Keratinocyte (primary cell): Measurements from ENCODE around the gene KRT3. TPM values are rescaled to one million over a fixed set of nuclear protein-coding genes. Genes with fewer than 3 reads are reported as not detected.

Experiments used
- DNase-seq: peaks from one replicate; pipeline ENCODE4 v3.0.0-alpha.2; 2011; ENCODE audit warnings: low read depth, missing footprints, low spot score
- FAIRE-seq: peaks from 2 replicates; lab custom pipeline; 2011; peaks lifted over from hg19 to GRCh38; lab: Jason Lieb, UNC
- H2AFZ ChIP-seq: 2 replicates; pipeline ENCODE4 v1.6.0; 2012; ENCODE audit warnings: low read length, control low read depth, inconsistent platforms; ENCODE audit not compliant: control insufficient read depth
- H3K27ac ChIP-seq: 2 replicates; pipeline ENCODE4 v1.5.1; 2011; ENCODE audit warnings: low read length; ENCODE audit not compliant: control insufficient read depth, insufficient read depth
- H3K27me3 ChIP-seq: 3 replicates; pipeline ENCODE4 v1.6.0; 2011; ENCODE audit warnings: low read length; ENCODE audit not compliant: control insufficient read depth, insufficient read depth; ENCODE audit errors: extremely low read depth
- H3K36me3 ChIP-seq, 2 experiments: 2 replicates in 1 of 2; 3 replicates in 1 of 2; pipeline ENCODE4 v1.5.1; 2011; ENCODE audit warnings: low read length in 2 of 2, mild to moderate bottlenecking in 1 of 2; ENCODE audit not compliant: control insufficient read depth in 2 of 2, insufficient read depth in 2 of 2; ENCODE audit errors: extremely low read depth in 1 of 2
- H3K4me1 ChIP-seq: 3 replicates; pipeline ENCODE4 v1.5.1; 2011; ENCODE audit warnings: low read length; ENCODE audit not compliant: control insufficient read depth, insufficient read depth; ENCODE audit errors: extremely low read depth
- H3K4me2 ChIP-seq: 3 replicates; pipeline ENCODE4 v1.6.0; 2011; ENCODE audit warnings: low read depth, low read length; ENCODE audit not compliant: control insufficient read depth, insufficient read depth; ENCODE audit errors: extremely low read depth
- H3K4me3 ChIP-seq, 3 experiments: fragments of 200-600 bp in 1 of 3; sonication (generic) in 1 of 3; 2 replicates in 2 of 3; 3 replicates in 1 of 3; pipeline ENCODE4 v1.5.1; 2011 to 2016; ENCODE audit warnings: low read length in 3 of 3, mild to moderate bottlenecking in 3 of 3, control low read depth in 2 of 3, inconsistent platforms in 1 of 3, low read depth in 1 of 3, mixed read lengths in 1 of 3, mixed run types in 1 of 3, moderate library complexity in 1 of 3; ENCODE audit not compliant: control insufficient read depth in 2 of 3, insufficient read depth in 2 of 3; ENCODE audit errors: extremely low read depth in 1 of 3
- H3K79me2 ChIP-seq: 2 replicates; pipeline ENCODE4 v1.6.0; 2012; ENCODE audit warnings: low read length; ENCODE audit not compliant: control insufficient read depth, insufficient read depth
- H3K9ac ChIP-seq: 3 replicates; pipeline ENCODE4 v1.6.0; 2011; ENCODE audit warnings: low read length; ENCODE audit not compliant: control insufficient read depth, insufficient read depth; ENCODE audit errors: extremely low read depth
- H3K9me1 ChIP-seq: 3 replicates; pipeline ENCODE4 v1.6.0; 2011; ENCODE audit warnings: low read length; ENCODE audit not compliant: control insufficient read depth, insufficient read depth; ENCODE audit errors: extremely low read depth
- H3K9me3 ChIP-seq: 2 replicates; pipeline ENCODE4 v1.5.1; 2012; ENCODE audit warnings: low read depth, low read length; ENCODE audit not compliant: control insufficient read depth
- H4K20me1 ChIP-seq: 3 replicates; pipeline ENCODE4 v1.6.0; 2011; ENCODE audit warnings: low read length; ENCODE audit not compliant: control insufficient read depth, insufficient read depth; ENCODE audit errors: extremely low read depth
- EZH2 ChIP-seq: IDR thresholded peaks from one replicate; pipeline ENCODE4 v1.6.1; 2012; ENCODE audit warnings: inconsistent platforms, mild to moderate bottlenecking, low read length, moderate library complexity
- dilution Hi-C: fragments of 300-500 bp; cut with MboI; formaldehyde crosslinking; loops from one replicate; pipeline ENCODE4 v1.7.0; 2020; ENCODE audit warnings: low sequenced_read_pairs; ENCODE audit not compliant: extremely low pct_ligation_motif_present
- polyA plus RNA-seq, 5 experiments: library from polyadenylated mRNA; depleted of rRNA in 3 of 5; stranded (reverse) in 3 of 5; stranded (forward) in 1 of 5; unstranded in 1 of 5; fragments of >200 nt; gene quantifications; 1 replicate in 1 of 5; 2 replicates in 3 of 5; 3 replicates in 1 of 5; pipeline versions ENCODE4 v1.2.1 to v1.2.3, GENCODE V29; 2011 to 2012; ENCODE audit warnings: missing spikeins in 2 of 5, low read depth in 1 of 5, low replicate concordance in 1 of 5
- TF ChIP-seq, protein P1 (sequence below), 3 experiments: IDR thresholded peaks in 1 of 3; conservative IDR thresholded peaks in 1 of 3; optimal IDR thresholded peaks in 1 of 3; 2 replicates in 2 of 3; 3 replicates in 1 of 3; pipeline versions ENCODE3 to v1.5.1; 2011; ENCODE audit warnings: low read length in 3 of 3, mild to moderate bottlenecking in 3 of 3, moderate library complexity in 2 of 3, control low read depth in 1 of 3, inconsistent platforms in 1 of 3; ENCODE audit not compliant: insufficient read depth in 2 of 3; ENCODE audit errors: extremely low read depth in 1 of 3

Gene KRT3
- polyA plus RNA-seq, 1 donor (not counting 4 experiments of a cell fraction or from before 2014, with no cell fraction given): 0.29 TPM

DNA sequence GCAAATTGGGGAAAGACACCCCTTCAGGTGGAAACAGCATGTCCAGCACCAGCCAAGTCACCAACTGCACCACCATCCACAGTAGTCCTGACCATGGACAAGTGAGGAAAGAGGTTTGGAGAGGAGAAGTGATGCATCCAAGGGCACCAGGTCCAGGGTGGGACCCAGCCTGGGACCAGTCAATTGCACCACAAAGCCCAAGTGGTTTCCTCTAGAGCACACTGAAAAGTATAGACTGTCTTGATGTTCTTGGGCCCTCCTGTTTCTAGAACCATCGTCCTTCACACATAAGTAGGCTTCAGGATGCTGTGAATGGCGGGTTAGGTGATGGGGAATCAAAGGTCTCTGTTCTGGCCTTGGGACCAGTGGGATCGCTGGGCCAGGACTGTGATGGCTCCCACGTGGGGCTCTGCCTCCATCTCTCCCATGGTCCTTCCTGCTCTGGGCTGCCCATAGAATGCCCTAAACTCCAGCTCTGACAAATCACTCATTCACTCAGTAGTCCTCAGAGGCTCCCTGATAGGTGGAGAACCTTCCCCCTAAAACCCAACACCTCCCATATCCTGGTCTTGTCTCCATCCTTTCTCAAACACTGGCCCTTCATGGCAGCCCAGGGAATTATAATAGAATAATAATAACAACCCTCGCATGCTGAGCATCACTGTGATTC lies 29.0 kb upstream of the KRT3 start:
- no peaks in the 10 kb centered on the region for H3K9me1 ChIP-seq
- H3K4me3 ChIP-seq: no peak overlapping the region
- H3K27ac ChIP-seq: no peak overlapping the region
- H3K4me2 ChIP-seq: no peak overlapping the region
- no peak for TF ChIP-seq EZH2
- TF ChIP-seq, protein P1, sequence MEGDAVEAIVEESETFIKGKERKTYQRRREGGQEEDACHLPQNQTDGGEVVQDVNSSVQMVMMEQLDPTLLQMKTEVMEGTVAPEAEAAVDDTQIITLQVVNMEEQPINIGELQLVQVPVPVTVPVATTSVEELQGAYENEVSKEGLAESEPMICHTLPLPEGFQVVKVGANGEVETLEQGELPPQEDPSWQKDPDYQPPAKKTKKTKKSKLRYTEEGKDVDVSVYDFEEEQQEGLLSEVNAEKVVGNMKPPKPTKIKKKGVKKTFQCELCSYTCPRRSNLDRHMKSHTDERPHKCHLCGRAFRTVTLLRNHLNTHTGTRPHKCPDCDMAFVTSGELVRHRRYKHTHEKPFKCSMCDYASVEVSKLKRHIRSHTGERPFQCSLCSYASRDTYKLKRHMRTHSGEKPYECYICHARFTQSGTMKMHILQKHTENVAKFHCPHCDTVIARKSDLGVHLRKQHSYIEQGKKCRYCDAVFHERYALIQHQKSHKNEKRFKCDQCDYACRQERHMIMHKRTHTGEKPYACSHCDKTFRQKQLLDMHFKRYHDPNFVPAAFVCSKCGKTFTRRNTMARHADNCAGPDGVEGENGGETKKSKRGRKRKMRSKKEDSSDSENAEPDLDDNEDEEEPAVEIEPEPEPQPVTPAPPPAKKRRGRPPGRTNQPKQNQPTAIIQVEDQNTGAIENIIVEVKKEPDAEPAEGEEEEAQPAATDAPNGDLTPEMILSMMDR (optimal IDR thresholded peaks at IDR 0.05 in 1 of 3, IDR thresholded peaks at IDR 0.05 in 1 of 3, conservative IDR thresholded peaks at IDR 0.05 in 1 of 3; ENCODE audit: extremely low read depth in 1 of 3, insufficient read depth in 2 of 3, low read length in 3 of 3): no peak
- DNase-seq: no peak
- H3K36me3 ChIP-seq: no peaks in the 10 kb centered on the region
- H3K4me1 ChIP-seq: no peaks in the 10 kb centered on the region
- H3K79me2 ChIP-seq: no peaks in the 10 kb centered on the region
- H2AFZ ChIP-seq: no peak overlapping the region
- peaks cover 13% of the 10 kb centered on the region for H3K27me3 ChIP-seq
- no peak for FAIRE-seq
- H3K9ac ChIP-seq: no peak overlapping the region
- no peaks in the 10 kb centered on the region for H3K9me3 ChIP-seq
- dilution Hi-C loops: no loop called here
- H4K20me1 ChIP-seq: peaks cover 4% of the 10 kb centered on the region

- Histone ChIP-seq H4K20me1 (peaks cover 4% of the 10 kb centered on the region), H3K9me3 (no peaks in the 10 kb centered on the region), H3K9me1 (no peaks in the 10 kb centered on the region), H2AFZ (no peak overlapping the region), H3K4me1 (no peaks in the 10 kb centered on the region), H3K27me3 (peaks cover 17% of the 10 kb centered on the region), H3K4me3 (no peak overlapping the region), H3K36me3 (no peaks in the 10 kb centered on the region), H3K9ac (no peak overlapping the region), H3K4me2 (no peak overlapping the region), H3K27ac (no peak overlapping the region), H3K79me2 (no peaks in the 10 kb centered on the region)
- dilution Hi-C loops: no loop called here
- TF ChIP-seq EZH2: no peak
- TF ChIP-seq, protein P1 (optimal IDR thresholded peaks at IDR 0.05 in 1 of 3, IDR thresholded peaks at IDR 0.05 in 1 of 3, conservative IDR thresholded peaks at IDR 0.05 in 1 of 3; ENCODE audit: extremely low read depth in 1 of 3, insufficient read depth in 2 of 3, low read length in 3 of 3): no peak
- no peak for FAIRE-seq
- no peak for DNase-seq
These were observed 28.0 kb upstream of the KRT3 start for GRCh38 chr12:52823761-52824450.
